Muscle of back (tissue), 11 donors: ENCODE data around the gene SMG5. TPM values are rescaled to one million over a fixed set of nuclear protein-coding genes. Genes with fewer than 3 reads are reported as not detected.

ENCODE experiments used
- DNase-seq, 3 donors: peaks; one replicate each; pipeline versions ENCODE4 v3.0.0 to v3.0.0-alpha.2; 2013
- polyA plus RNA-seq, 10 donors: library from polyadenylated mRNA; unstranded; fragments of 120-200 nt; gene quantifications; one replicate each; pipeline ENCODE4 v1.2.1, GENCODE V29; 2013; ENCODE audit not compliant: insufficient read length in 10 of 10

The SMG5 gene
- polyA plus RNA-seq, 10 donors = 40.2 to 54.9 (median 46.7) TPM

DNA sequence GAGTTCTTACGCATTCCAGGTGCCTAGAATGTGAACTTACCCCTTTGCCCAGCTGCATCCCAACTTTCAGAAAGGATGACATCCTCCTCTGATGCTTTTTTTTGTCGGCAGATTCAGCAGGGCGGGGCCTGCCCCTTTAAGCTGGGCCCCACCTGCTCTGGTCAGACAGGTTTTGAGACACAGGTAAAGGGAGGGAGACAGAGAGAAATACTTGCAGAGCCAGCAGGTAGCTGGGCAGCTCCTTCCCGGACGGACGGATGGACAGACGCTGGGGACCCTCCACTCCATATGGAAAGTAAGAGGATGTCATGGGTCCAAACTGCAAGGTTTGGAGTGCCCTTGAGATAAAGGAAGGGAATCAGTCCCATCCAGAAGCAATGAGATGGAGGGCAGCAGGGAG, 1.5 kb upstream of the SMG5 start, which contains the start of gene TMEM79:
Gene TMEM79 (plus strand): TSS at position 214 of the 400 bp plus-strand sequence. CDS start 902 bp downstream, outside the sequence.
- DNase-seq = no peak

DNA sequence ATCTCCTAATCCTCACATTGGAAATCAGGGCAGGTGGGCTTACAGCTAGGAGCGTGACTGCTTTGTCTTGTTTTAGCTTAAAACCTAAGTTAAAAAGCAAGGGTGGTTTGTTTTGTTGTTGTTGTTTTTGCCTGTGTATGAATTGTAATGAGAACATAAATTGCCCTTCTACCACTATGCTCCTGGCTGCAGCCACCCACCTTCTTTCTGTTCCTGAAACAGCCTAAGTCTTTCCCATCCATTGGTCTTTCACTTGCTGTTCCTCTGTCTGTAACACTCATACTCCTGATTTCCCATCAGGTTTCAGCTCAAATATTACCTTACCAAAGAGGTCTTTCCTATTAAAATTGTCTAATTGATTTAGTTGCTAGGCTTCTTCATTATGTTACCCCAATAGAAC, 896 bp upstream of the SMG5 start:
- DNase-seq = no peak

- DNase-seq = peak in 2 of 3 donors; percentile 10 to 19
Observed at GRCh38 chr1:156281693-156282478, 739 bp downstream of the SMG5 start.

GRCh38 chr1:156281281-156281680, 1.3 kb downstream of the SMG5 start:
- DNase-seq = peak; percentile 18 to 29 (median 23)

- no peak for DNase-seq
Observed at GRCh38 chr1:156279837-156280236, 2.8 kb downstream of the SMG5 start.

GRCh38 chr1:156276966-156277381, 5.7 kb downstream of the SMG5 start:
- DNase-seq = no peak

DNA sequence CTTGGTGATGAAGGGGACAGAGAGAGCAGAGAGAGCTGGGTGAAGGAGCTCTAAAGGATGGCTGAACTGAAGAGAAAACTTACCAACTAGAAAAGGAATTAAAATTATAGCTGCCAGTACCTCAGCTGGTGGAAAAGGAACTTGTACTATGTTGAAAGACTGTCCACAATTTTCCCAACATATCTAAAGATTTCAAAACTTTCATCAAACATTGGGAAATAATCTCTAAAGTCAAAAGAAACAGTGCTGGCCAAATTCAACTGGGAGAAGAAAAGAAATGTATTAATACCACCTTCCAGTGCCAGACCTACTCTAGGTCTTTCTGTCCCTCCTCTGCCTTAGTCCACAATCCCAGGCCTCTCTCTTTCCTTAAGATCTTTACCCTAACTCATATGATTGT, 6.1 kb downstream of the SMG5 start:
- no peak for DNase-seq

- no peak for DNase-seq
Observed at GRCh38 chr1:156270314-156270713, 12.3 kb downstream of the SMG5 start.

- DNase-seq = no peak
Observed at GRCh38 chr1:156268336-156268735, 14.3 kb downstream of the SMG5 start.

DNA sequence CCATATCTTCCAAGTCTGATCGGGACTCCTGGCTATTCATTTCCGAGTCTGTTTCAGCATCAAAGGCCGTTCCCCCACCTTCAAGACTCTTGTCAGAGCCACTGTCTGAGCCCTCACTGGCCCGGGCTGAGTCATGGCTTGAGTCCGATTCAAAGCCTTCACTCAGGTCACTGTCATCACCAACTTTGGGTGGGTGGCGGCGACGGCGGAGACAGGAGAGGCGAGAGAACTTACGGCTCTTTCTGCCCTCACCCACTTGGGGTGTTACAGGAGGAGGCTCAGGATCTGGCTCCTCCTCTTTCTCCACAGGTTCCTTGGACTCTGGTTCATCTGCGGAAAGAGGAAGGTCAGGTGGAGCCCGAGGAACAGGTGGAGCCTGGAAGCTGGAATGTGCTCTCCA, 16.6 kb downstream of the SMG5 start:
- no peak for DNase-seq

DNA sequence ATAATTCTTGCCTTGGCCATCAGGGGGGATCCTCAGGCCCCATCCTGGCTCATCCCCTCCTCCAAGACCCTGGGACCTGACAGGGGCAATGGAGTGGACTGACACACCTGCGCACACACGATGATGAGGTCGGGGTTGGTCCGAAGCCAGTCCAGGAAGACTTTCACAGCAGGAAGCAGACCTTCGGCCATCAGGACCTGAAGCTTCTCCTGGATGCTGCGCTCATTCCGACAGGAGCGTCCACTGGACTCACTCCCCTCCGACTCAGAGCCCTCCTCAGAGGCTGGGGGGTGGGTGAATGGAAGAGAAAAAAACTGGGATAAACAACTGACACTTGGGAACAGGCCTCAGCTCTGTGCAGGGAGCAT, 19.4 kb downstream of the SMG5 start:
- DNase-seq = no peak

DNA sequence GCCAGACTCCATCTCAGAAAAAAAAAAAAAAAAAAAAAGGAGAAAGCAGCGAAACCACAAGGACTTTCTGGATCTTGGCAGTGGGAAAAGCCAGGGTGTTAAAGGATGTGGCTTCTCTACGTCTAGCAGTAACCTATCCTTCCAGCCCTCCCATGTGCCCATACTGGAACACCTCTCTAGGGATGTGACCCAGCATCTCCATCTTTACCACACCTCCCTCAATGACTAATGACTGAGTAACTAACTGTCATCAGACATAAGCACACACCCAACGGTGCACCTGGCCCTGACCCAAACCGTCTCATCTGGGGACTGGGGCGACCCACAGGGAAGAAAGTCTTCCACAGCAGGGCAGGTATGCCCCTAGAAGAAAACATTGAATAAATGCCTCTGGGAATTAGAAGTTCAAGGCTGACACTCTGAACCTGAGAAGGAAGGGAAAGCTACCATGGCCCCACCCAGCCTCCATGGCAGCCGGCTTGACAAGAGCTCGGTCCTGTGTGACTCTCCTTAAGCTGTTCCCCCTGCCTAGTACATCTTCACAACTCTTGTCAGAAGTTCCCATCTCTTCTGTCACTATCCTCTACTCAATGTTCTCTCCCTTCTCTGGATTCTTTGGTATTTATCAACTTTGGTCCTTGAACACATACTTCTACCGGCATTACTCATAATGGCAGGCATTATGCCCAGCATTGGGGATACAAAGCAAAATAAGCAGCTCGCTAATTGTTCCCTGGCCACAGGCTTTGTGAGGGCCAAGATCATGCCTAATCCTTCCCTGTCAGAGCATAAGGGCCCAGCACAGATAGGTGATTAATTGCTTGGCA, 20.0 kb downstream of the SMG5 start:
- DNase-seq = peak in 1 of 3 donors; percentile 45

- no peak for DNase-seq
Observed at GRCh38 chr1:156260896-156261295, 21.7 kb downstream of the SMG5 start.

GRCh38 chr1:156259805-156260204, 22.8 kb downstream of the SMG5 start:
- DNase-seq = no peak

DNA sequence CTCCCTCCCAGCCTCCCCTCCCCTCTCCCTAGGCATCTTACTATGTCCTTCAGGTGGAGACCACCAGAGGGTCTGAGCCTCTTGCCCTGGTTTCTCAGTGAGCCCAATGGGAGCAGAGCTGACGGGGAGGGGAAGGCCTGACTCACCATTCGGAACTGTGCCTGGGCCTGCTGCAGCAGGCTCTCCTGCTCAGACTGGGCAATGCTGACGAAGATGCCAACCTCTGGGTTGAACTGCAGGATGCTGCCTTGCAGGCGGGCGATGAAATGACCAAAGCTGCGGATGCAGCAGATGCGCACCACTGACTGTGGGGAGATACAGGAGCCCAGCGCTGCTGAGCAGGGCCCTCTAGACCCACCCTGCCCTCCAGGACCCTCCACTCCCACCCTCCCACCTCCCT, 23.8 kb downstream of the SMG5 start:
- no peak for DNase-seq

DNA sequence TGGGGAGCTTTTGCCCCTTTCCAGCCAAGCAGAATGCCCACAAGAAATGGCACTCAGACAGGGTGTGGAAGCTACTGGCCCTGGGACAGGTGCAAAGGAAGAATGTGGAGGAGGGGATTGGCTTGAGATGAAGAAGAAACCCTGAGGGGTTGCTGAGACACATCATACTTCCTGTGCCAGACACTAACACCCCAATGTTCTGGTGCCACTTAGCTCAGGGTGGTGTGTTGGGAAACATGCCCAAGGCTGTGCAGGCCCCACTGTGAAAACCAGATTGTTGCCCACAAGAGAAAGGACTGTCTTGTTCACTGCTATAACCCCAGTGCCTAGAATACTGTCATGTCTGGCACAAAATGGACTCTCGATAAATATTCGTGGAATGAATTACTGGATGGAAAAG, 24.9 kb downstream of the SMG5 start:
- no peak for DNase-seq

DNA sequence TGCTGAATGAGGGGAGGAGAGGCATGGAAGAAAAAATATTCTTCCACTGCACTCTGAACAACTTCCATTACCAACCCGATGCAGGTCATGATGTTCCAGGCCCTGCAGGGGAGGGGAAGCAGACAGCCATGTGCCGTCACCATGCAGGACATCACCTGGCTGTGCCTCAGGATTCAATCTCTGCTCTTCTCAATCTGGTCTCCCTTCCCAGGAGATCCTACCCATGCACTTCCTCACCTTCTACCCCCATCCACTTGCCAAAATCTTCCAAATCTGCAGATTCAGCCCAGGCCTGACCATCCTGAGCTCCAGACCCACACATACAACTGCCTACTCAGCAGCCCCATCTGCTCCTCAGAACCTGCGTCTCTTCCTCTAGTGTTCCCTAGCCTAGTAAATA, 29.0 kb downstream of the SMG5 start:
- no peak for DNase-seq

- peak in 1 of 3 donors; percentile 23 for DNase-seq
Observed at GRCh38 chr1:156251527-156251926, 31.1 kb downstream of the SMG5 start.

DNA sequence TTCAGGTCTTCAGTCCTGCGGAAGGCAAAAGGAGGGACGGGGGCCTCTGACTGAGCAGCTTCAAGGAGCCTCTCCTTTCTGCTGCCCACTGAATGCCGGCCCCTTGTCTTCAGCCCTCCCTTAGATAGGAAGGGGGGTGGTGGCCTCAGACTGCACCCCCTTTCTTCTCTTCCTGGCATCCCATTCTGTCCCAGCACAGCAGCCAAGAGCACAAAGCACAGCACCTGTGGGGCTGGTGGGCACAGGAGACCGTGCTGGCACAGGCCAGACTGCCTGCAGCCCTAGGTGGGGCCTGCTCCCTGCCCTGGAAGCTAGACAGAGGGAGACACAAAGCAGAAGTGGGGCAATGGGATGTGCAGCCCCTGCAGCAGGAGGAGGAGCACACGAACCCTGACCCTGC, 33.0 kb downstream of the SMG5 start:
- DNase-seq = no peak

GRCh38 chr1:156248323-156248683, 34.3 kb downstream of the SMG5 start:
- DNase-seq = no peak

DNA sequence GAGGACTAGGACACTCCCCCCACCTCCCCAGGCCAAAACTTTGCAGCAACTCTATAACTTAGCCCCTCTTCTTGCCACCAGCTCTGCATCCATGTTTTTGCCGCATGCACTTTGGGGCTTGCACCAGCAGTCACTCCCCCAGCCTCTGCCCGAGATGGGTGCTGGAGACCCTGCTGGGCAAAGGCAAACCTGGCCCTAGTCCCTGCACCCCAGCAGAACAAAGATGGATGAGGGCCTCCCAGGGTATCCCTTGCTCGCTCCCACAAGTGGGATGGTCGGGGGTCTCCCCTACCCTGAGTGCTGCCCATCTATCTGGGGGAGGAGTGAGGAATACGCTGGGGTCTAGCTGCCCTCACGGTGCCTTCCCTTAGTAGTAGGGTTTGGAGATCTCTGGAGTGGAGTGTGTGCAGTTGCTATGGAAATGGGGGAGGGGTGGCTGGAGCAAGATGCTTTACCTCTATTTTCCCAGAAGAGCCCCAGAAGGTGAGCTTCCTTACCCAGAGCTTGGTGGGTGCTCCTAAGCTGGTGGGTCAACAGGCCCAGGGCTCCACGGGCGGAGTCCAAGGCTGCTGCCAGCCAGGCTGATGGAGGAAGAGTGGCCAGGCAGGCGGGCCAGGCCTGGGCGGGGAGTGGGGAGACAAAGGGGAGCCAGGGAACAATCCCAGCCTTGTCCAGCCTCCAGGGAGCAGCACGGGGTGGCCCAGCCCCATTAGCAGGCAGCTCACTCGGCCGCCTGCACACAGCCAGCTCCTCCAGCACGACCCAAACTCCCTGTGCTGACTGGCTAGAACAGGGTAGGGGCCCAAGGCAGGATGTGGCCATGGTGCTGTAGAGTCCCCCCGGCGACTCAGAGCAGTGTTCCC, 34.9 kb downstream of the SMG5 start, which contains the start of gene PAQR6:
Gene PAQR6 (minus strand): TSS at position 597 of the 863 bp plus-strand sequence. CDS start 1,325 bp downstream, outside the sequence.
- DNase-seq = peak in 1 of 3 donors; percentile 33
